ENCODE data around the gene IL1RAPL2.

The IL1RAPL2 gene

DNA sequence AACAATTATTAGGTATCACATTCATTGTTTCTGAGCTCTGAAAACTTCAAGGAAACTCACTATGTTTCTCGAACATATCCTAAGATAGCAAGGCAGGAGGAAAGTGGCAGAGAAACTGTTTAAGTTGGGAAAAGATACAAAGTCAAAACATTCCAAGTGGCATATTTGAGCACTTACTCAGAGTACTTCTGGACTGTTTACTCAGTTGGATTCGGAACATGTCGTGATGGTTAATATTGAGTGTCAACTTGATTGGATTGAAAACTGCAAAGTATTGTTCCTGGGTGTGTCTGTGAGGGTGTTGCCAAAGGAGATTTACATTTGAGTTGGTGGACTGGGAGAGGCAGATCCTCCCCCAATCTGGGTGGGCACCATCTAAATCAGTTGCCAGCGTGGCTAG, 298.3 kb downstream of the IL1RAPL2 start:
- TF ChIP-seq TCF12 (IDR thresholded peaks at IDR 0.05; ENCODE audit: low read depth) (no peak), RAD21 (IDR thresholded peaks at IDR 0.05; ENCODE audit: low read depth) (no peak), TEAD4 (IDR thresholded peaks at IDR 0.05) (no peak), YY1 (IDR thresholded peaks at IDR 0.05; ENCODE audit: low read depth) (no peak), FOXM1 (IDR thresholded peaks at IDR 0.05; ENCODE audit: borderline replicate concordance, low read depth) (no peak), CEBPB (IDR thresholded peaks at IDR 0.05) (no peak), CREB1 (IDR thresholded peaks at IDR 0.05; ENCODE audit: low read depth) (no peak), NFIC (IDR thresholded peaks at IDR 0.05) (no peak), TAF1 (IDR thresholded peaks at IDR 0.05; ENCODE audit: low read depth) (no peak)
- TF ChIP-seq, protein P1, sequence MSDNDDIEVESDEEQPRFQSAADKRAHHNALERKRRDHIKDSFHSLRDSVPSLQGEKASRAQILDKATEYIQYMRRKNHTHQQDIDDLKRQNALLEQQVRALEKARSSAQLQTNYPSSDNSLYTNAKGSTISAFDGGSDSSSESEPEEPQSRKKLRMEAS (IDR thresholded peaks at IDR 0.05): no peak
- TF ChIP-seq, protein P2, sequence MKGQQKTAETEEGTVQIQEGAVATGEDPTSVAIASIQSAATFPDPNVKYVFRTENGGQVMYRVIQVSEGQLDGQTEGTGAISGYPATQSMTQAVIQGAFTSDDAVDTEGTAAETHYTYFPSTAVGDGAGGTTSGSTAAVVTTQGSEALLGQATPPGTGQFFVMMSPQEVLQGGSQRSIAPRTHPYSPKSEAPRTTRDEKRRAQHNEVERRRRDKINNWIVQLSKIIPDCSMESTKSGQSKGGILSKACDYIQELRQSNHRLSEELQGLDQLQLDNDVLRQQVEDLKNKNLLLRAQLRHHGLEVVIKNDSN (IDR thresholded peaks at IDR 0.05): no peak
- TF ChIP-seq, protein P3, sequence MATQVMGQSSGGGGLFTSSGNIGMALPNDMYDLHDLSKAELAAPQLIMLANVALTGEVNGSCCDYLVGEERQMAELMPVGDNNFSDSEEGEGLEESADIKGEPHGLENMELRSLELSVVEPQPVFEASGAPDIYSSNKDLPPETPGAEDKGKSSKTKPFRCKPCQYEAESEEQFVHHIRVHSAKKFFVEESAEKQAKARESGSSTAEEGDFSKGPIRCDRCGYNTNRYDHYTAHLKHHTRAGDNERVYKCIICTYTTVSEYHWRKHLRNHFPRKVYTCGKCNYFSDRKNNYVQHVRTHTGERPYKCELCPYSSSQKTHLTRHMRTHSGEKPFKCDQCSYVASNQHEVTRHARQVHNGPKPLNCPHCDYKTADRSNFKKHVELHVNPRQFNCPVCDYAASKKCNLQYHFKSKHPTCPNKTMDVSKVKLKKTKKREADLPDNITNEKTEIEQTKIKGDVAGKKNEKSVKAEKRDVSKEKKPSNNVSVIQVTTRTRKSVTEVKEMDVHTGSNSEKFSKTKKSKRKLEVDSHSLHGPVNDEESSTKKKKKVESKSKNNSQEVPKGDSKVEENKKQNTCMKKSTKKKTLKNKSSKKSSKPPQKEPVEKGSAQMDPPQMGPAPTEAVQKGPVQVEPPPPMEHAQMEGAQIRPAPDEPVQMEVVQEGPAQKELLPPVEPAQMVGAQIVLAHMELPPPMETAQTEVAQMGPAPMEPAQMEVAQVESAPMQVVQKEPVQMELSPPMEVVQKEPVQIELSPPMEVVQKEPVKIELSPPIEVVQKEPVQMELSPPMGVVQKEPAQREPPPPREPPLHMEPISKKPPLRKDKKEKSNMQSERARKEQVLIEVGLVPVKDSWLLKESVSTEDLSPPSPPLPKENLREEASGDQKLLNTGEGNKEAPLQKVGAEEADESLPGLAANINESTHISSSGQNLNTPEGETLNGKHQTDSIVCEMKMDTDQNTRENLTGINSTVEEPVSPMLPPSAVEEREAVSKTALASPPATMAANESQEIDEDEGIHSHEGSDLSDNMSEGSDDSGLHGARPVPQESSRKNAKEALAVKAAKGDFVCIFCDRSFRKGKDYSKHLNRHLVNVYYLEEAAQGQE (IDR thresholded peaks at IDR 0.05; ENCODE audit: low read depth): no peak

DNA sequence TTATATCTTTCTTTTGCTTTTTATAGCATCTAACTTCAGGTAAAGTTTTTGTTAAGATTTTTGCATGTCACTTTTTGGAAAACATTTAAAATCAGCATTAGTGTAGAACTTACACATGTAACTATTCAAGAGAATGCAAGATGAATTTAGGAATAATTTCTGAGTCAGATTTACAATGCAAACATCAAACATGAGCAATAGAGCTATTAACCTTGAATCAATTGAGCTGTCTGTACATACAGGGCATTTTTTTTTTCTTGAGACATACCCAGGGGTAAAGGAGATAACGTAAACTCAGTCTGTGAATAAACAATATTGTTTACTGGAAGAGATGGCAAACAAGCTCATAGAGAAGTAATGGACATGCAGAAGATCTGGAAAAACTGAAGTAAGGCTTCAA, 311.5 kb downstream of the IL1RAPL2 start:
- TF ChIP-seq EGR1 (IDR thresholded peaks at IDR 0.05) (no peak), NFIC (IDR thresholded peaks at IDR 0.05) (no peak)
- TF ChIP-seq, protein P1 (IDR thresholded peaks at IDR 0.05): no peak

DNA sequence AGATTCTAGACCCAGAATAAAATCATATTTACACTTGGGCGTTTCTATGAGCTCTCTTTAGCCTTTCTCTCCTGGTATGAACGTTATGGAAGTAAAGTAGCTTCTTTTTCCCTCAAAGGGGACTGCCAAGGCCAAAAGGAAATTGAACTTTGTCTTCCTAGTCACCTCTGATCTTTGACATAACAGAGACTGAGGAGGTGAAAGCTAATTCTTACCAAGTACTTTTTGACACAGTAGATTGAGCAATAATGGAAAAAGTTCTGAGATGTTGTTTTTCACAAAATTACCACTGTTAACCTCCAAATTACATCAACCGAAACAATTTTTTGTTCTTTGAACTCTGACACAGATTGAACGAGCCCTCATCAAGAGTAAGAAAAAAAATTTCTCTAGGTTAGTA, 336.1 kb downstream of the IL1RAPL2 start:
- TF ChIP-seq NFIC (IDR thresholded peaks at IDR 0.05) (no peak), FOXM1 (IDR thresholded peaks at IDR 0.05; ENCODE audit: borderline replicate concordance, low read depth) (no peak), CREB1 (IDR thresholded peaks at IDR 0.05; ENCODE audit: low read depth) (no peak)
- TF ChIP-seq, protein P2 (IDR thresholded peaks at IDR 0.05): no peak
- TF ChIP-seq, protein P1 (IDR thresholded peaks at IDR 0.05): no peak

DNA sequence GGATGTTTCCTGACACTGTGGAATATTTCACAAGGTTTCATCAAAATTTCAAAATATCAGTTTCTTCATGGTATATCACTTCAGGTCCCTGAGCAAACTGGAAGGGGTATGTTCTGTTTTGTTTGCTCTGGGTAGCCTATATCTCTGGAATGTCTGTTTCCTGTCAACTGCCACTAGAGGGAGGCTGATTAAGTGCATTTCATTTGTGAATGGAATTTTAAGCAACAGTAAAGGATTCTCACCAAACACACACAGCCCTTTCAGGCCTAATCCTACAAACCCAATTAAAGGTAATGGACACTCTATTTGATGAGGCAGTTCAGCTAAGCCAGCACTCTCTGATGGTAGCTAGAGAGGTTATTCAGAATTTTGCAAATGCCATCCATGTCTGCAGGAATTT, 347.3 kb downstream of the IL1RAPL2 start:
- peak; percentile 23; the same call in 1 of the 2 replicates for TF ChIP-seq RAD21 (IDR thresholded peaks at IDR 0.05; ENCODE audit: low read depth)
- TF ChIP-seq YY1 (IDR thresholded peaks at IDR 0.05; ENCODE audit: low read depth): no peak
- no peak for TF ChIP-seq TAF1 (IDR thresholded peaks at IDR 0.05; ENCODE audit: low read depth)
- peak; percentile 62 for TF ChIP-seq TEAD4 (IDR thresholded peaks at IDR 0.05)

DNA sequence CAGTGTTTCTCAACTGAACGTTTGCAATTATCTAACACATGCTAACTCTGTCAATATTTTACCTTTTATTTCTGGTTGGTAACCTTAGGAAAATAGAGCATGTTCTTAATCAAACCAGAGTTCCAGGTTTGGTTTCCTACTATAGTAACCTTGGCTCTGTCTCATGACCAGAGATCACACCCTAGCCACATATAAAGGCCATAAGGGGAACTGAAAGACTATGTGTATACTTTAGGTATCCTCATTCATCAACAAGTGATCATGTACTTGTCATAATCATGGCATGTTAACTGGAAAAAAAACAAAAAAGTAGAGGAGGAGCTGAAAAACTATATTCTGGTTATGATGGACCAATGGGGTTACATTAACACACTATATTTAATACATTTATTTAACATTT, 352.1 kb downstream of the IL1RAPL2 start:
- no peak for TF ChIP-seq EP300 (IDR thresholded peaks at IDR 0.05; ENCODE audit: borderline replicate concordance)
- no peak for TF ChIP-seq TAF1 (IDR thresholded peaks at IDR 0.05; ENCODE audit: low read depth)
- TF ChIP-seq CEBPB (IDR thresholded peaks at IDR 0.05): no peak
- TF ChIP-seq, protein P2 (IDR thresholded peaks at IDR 0.05): no peak
- no peak for TF ChIP-seq TCF12 (IDR thresholded peaks at IDR 0.05; ENCODE audit: low read depth)
- no peak for TF ChIP-seq RAD21 (IDR thresholded peaks at IDR 0.05; ENCODE audit: low read depth)
- TF ChIP-seq ZBTB7A (IDR thresholded peaks at IDR 0.05; ENCODE audit: low read depth): no peak
- no peak for TF ChIP-seq YY1 (IDR thresholded peaks at IDR 0.05; ENCODE audit: low read depth)
- TF ChIP-seq, protein P1 (IDR thresholded peaks at IDR 0.05): no peak
- TF ChIP-seq TEAD4 (IDR thresholded peaks at IDR 0.05): no peak
- TF ChIP-seq EGR1 (IDR thresholded peaks at IDR 0.05): no peak
- no peak for TF ChIP-seq FOXM1 (IDR thresholded peaks at IDR 0.05; ENCODE audit: borderline replicate concordance, low read depth)
- TF ChIP-seq CREB1 (IDR thresholded peaks at IDR 0.05; ENCODE audit: low read depth): no peak
- TF ChIP-seq, protein P3 (IDR thresholded peaks at IDR 0.05; ENCODE audit: low read depth): no peak
- no peak for TF ChIP-seq NFIC (IDR thresholded peaks at IDR 0.05)
